Liver (tissue), 9 donors: Measurements from ENCODE around the gene GDF10. TPM values are rescaled to one million over a fixed set of nuclear protein-coding genes. Genes with fewer than 3 reads are reported as not detected.

Source experiments
- DNase-seq: peaks from one replicate; pipeline ENCODE4 v3.0.0-alpha.2; 2017; ENCODE audit warnings: low spot score
- H3K27ac ChIP-seq, 2 donors: one replicate each; pipeline ENCODE4 v1.7.0; 2013; ENCODE audit warnings: inconsistent platforms in 2 of 2, low read length in 2 of 2, control low read depth in 1 of 2, low read depth in 1 of 2, mild to moderate bottlenecking in 1 of 2
- H3K27me3 ChIP-seq, 4 donors: one replicate each; pipeline versions ENCODE4 v1.6.1 to v1.7.0; 2013; ENCODE audit warnings: low read length in 3 of 4, inconsistent platforms in 1 of 4, mild to moderate bottlenecking in 1 of 4, moderate library complexity in 1 of 4; ENCODE audit not compliant: control insufficient read depth in 4 of 4, insufficient read depth in 4 of 4
- H3K36me3 ChIP-seq, 4 donors: one replicate each; pipeline versions ENCODE4 v1.6.1 to v1.7.0; 2013; ENCODE audit warnings: low read length in 3 of 4, mild to moderate bottlenecking in 3 of 4, low read depth in 1 of 4, moderate library complexity in 1 of 4; ENCODE audit not compliant: control insufficient read depth in 4 of 4, insufficient read depth in 3 of 4
- H3K4me1 ChIP-seq, 4 donors: one replicate each; pipeline versions ENCODE4 v1.6.1 to v1.7.0; 2013; ENCODE audit warnings: low read length in 3 of 4, mild to moderate bottlenecking in 3 of 4, moderate library complexity in 1 of 4; ENCODE audit not compliant: control insufficient read depth in 4 of 4, insufficient read depth in 4 of 4
- H3K4me3 ChIP-seq, 3 donors: one replicate each; pipeline versions ENCODE4 v1.6.1 to v1.7.0; 2013; ENCODE audit warnings: low read length in 3 of 3, control low read depth in 1 of 3, low read depth in 1 of 3, mild to moderate bottlenecking in 1 of 3
- H3K9ac ChIP-seq, 2 donors: one replicate each; pipeline ENCODE4 v1.7.0; 2013; ENCODE audit warnings: low read length in 2 of 2, mild to moderate bottlenecking in 2 of 2, moderate library complexity in 2 of 2, control low read depth in 1 of 2, low read depth in 1 of 2
- H3K9me3 ChIP-seq, 4 donors: one replicate each; pipeline versions ENCODE4 v1.6.1 to v1.7.0; 2013; ENCODE audit warnings: low read length in 3 of 4; ENCODE audit not compliant: control insufficient read depth in 4 of 4
- EGR1 ChIP-seq, 2 donors: IDR thresholded peaks; 2 replicates each; pipeline ENCODE4 v1.6.1; 2016 to 2018; ENCODE audit warnings: antibody characterized with exemption in 2 of 2, low read depth in 2 of 2
- FOXA1 ChIP-seq: IDR thresholded peaks from 2 replicates; pipeline ENCODE4 v1.6.1; 2016; ENCODE audit warnings: antibody characterized with exemption
- FOXA2 ChIP-seq: IDR thresholded peaks from 2 replicates; pipeline ENCODE4 v1.6.1; 2016; ENCODE audit warnings: antibody characterized with exemption
- GABPA ChIP-seq, 2 donors: IDR thresholded peaks in 1 of 2; conservative IDR thresholded peaks in 1 of 2; 2 replicates each; pipeline ENCODE4 v1.6.1; 2016; ENCODE audit warnings: antibody characterized with exemption in 2 of 2, mild to moderate bottlenecking in 1 of 2, moderate library complexity in 1 of 2
- HNF4A ChIP-seq, 2 donors: conservative IDR thresholded peaks; 2 replicates each; pipeline ENCODE4 v1.6.1; 2016; ENCODE audit warnings: antibody characterized with exemption in 2 of 2, mild to moderate bottlenecking in 2 of 2
- HNF4G ChIP-seq: IDR thresholded peaks from 2 replicates; pipeline ENCODE4 v1.6.1; 2016; ENCODE audit warnings: antibody characterized with exemption
- NR2F2 ChIP-seq: IDR thresholded peaks from 2 replicates; pipeline ENCODE4 v1.6.1; 2016; ENCODE audit warnings: antibody characterized with exemption
- RAD21 ChIP-seq, 2 donors: IDR thresholded peaks; 2 replicates each; pipeline ENCODE4 v1.6.1; 2016; ENCODE audit warnings: antibody characterized with exemption in 2 of 2, mild to moderate bottlenecking in 2 of 2
- RXRA ChIP-seq, 2 donors: IDR thresholded peaks; 2 replicates each; pipeline ENCODE4 v1.6.1; 2017 to 2018; ENCODE audit warnings: antibody characterized with exemption in 2 of 2, mild to moderate bottlenecking in 1 of 2
- TAF1 ChIP-seq: conservative IDR thresholded peaks from 2 replicates; pipeline ENCODE4 v1.6.1; 2016; ENCODE audit warnings: antibody characterized with exemption, mild to moderate bottlenecking
- YY1 ChIP-seq: IDR thresholded peaks from 2 replicates; pipeline ENCODE4 v1.6.1; 2016; ENCODE audit warnings: antibody characterized with exemption, mild to moderate bottlenecking
- WGBS: extraction: QIAGEN DNeasy Blood & Tissue Kit; methylation state at CpG from one replicate; pipeline ENCODE4 v1.1.7; 2013; 5-methylcytosine and 5-hydroxymethylcytosine counted together
- polyA plus RNA-seq, 2 donors: library from polyadenylated mRNA; stranded (reverse) in 1 of 2; unstranded in 1 of 2; fragments of 200-250 nt in 1 of 2; fragments of >200 nt in 1 of 2; fragmentation: Nextera tagmentation in 1 of 2; extraction: Ambion mirVana in 1 of 2; gene quantifications; one replicate each; pipeline versions ENCODE4 v1.2.1 to v1.2.3, GENCODE V29; 2013 to 2015
- total RNA-seq, 2 donors: library from RNA; depleted of rRNA; stranded (reverse); fragments of >200 nt; gene quantifications; one replicate each; pipeline ENCODE4 v1.2.3, GENCODE V29; 2014
- TF ChIP-seq, protein P1 (sequence below): IDR thresholded peaks from 2 replicates; pipeline ENCODE4 v1.6.1; 2016; ENCODE audit warnings: antibody characterized with exemption
- TF ChIP-seq, protein P2 (sequence below): IDR thresholded peaks from 2 replicates; pipeline ENCODE4 v1.6.1; 2016; ENCODE audit warnings: antibody characterized with exemption
- TF ChIP-seq, protein P3 (sequence below): IDR thresholded peaks from 2 replicates; pipeline ENCODE4 v1.6.1; 2016; ENCODE audit warnings: antibody characterized with exemption, mild to moderate bottlenecking
- TF ChIP-seq, protein P4 (sequence below): IDR thresholded peaks from 2 replicates; pipeline ENCODE4 v1.6.1; 2016; ENCODE audit warnings: antibody characterized with exemption
- donor health status: healthy.
- donor health status: healthy.
- donor health status: healthy.
- donor health status: healthy.
- donor health status: healthy.

GDF10 gene
- total and polyA plus RNA-seq, 4 donors, result under 0.01 to 0.28 (median 0.11) TPM

DNA sequence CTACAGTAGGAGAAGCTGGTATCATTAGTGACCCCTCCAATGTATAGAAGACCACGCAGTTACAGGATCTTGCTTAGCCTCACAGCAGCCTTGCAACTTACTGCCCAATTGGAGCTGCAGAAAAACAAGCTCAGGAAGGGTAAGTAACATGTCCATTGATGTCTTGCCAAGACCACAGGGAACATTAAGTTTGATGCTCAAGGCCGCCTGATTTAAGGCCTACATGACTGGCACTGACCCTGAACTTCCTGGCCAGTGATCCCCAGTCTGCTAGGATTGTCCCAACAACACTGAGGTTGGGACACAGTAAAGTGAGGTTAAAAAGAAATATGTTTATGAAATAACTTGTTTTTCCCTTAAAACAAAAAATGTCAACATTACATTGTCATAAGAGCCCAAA, 15.4 kb downstream of the GDF10 start:
- no peak for DNase-seq
- TF ChIP-seq, protein P1, sequence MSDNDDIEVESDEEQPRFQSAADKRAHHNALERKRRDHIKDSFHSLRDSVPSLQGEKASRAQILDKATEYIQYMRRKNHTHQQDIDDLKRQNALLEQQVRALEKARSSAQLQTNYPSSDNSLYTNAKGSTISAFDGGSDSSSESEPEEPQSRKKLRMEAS, result no peak
- H3K9ac ChIP-seq, result no peak overlapping the region
- H3K27ac ChIP-seq, result no peak overlapping the region
- no peaks in the 10 kb centered on the region for H3K9me3 ChIP-seq
- WGBS, result 96% methylated on average over 2 of the region's 2 CpGs
- no peaks in the 10 kb centered on the region for H3K27me3 ChIP-seq
- no peak overlapping the region for H3K4me3 ChIP-seq
- H3K36me3 ChIP-seq, result no peaks in the 10 kb centered on the region
- H3K4me1 ChIP-seq, result no peaks in the 10 kb centered on the region

DNA sequence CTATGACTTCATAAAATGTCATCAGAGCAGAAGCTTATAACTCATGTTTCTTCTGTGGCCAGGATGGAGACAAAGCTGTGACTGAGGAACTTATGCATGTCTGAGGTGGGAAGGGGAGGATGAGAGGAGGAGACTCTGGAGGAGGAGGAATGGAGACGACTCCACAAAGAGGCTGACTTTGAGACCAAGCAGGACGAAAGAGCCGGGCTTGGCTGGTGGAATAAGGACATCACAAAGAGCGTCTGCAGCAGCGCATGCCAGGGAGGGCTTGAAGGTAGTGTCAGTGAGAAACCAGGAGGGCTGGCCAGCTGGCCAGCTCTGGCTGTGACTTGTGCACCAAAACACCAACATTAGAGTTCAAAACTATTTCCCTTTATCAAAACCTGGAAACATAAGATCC, 16.1 kb downstream of the GDF10 start:
- H3K9ac ChIP-seq, result no peak overlapping the region
- H3K4me3 ChIP-seq, result no peak overlapping the region
- H3K27ac ChIP-seq, result no peak overlapping the region
- no peak for DNase-seq
- WGBS, result 84% methylated on average over 5 of the region's 5 CpGs
- no peaks in the 10 kb centered on the region for H3K27me3 ChIP-seq
- TF ChIP-seq RXRA (IDR thresholded peaks at IDR 0.05) (no peak), NR2F2 (no peak), YY1 (no peak), GABPA (IDR thresholded peaks at IDR 0.05 in 1 of 2, conservative IDR thresholded peaks at IDR 0.05 in 1 of 2) (no peak), HNF4A (conservative IDR thresholded peaks at IDR 0.05) (no peak), EGR1 (IDR thresholded peaks at IDR 0.05; ENCODE audit: low read depth in 2 of 2) (no peak), HNF4G (no peak), RAD21 (IDR thresholded peaks at IDR 0.05) (no peak), TAF1 (no peak)
- TF ChIP-seq, protein P2, sequence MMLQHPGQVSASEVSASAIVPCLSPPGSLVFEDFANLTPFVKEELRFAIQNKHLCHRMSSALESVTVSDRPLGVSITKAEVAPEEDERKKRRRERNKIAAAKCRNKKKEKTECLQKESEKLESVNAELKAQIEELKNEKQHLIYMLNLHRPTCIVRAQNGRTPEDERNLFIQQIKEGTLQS, result no peak
- TF ChIP-seq, protein P3, sequence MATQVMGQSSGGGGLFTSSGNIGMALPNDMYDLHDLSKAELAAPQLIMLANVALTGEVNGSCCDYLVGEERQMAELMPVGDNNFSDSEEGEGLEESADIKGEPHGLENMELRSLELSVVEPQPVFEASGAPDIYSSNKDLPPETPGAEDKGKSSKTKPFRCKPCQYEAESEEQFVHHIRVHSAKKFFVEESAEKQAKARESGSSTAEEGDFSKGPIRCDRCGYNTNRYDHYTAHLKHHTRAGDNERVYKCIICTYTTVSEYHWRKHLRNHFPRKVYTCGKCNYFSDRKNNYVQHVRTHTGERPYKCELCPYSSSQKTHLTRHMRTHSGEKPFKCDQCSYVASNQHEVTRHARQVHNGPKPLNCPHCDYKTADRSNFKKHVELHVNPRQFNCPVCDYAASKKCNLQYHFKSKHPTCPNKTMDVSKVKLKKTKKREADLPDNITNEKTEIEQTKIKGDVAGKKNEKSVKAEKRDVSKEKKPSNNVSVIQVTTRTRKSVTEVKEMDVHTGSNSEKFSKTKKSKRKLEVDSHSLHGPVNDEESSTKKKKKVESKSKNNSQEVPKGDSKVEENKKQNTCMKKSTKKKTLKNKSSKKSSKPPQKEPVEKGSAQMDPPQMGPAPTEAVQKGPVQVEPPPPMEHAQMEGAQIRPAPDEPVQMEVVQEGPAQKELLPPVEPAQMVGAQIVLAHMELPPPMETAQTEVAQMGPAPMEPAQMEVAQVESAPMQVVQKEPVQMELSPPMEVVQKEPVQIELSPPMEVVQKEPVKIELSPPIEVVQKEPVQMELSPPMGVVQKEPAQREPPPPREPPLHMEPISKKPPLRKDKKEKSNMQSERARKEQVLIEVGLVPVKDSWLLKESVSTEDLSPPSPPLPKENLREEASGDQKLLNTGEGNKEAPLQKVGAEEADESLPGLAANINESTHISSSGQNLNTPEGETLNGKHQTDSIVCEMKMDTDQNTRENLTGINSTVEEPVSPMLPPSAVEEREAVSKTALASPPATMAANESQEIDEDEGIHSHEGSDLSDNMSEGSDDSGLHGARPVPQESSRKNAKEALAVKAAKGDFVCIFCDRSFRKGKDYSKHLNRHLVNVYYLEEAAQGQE, result no peak
- TF ChIP-seq, protein P4, sequence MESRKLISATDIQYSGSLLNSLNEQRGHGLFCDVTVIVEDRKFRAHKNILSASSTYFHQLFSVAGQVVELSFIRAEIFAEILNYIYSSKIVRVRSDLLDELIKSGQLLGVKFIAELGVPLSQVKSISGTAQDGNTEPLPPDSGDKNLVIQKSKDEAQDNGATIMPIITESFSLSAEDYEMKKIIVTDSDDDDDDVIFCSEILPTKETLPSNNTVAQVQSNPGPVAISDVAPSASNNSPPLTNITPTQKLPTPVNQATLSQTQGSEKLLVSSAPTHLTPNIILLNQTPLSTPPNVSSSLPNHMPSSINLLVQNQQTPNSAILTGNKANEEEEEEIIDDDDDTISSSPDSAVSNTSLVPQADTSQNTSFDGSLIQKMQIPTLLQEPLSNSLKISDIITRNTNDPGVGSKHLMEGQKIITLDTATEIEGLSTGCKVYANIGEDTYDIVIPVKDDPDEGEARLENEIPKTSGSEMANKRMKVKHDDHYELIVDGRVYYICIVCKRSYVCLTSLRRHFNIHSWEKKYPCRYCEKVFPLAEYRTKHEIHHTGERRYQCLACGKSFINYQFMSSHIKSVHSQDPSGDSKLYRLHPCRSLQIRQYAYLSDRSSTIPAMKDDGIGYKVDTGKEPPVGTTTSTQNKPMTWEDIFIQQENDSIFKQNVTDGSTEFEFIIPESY, result no peak
- no peaks in the 10 kb centered on the region for H3K36me3 ChIP-seq
- H3K4me1 ChIP-seq, result no peaks in the 10 kb centered on the region
- no peaks in the 10 kb centered on the region for H3K9me3 ChIP-seq

DNA sequence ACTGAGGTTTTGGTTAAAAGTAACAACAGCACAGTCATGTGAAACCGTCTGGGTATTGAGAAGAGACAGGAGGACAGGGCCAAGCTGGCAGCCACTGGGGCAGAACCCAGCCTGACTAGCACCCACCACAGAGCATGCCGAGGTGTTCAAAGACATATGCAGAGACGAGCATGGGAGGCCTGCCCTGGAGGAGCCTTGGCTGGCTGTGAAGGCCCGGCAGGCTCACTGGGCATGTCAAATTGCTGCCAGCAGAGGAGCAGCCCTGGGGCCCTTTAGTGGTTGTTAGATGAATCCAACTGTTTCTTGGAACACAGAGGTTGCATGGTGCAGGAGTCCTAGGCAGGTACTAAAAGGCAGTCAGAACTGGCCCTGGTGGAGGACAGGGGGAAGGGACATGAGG, 17.3 kb downstream of the GDF10 start:
- no peaks in the 10 kb centered on the region for H3K36me3 ChIP-seq
- H3K9me3 ChIP-seq, result no peaks in the 10 kb centered on the region
- WGBS, result 89% methylated on average over 4 of the region's 4 CpGs
- no peak overlapping the region for H3K4me3 ChIP-seq
- H3K4me1 ChIP-seq, result no peaks in the 10 kb centered on the region
- TF ChIP-seq RXRA (IDR thresholded peaks at IDR 0.05) (no peak), TAF1 (no peak), FOXA1 (no peak), EGR1 (IDR thresholded peaks at IDR 0.05; ENCODE audit: low read depth in 2 of 2) (no peak), FOXA2 (no peak), HNF4A (conservative IDR thresholded peaks at IDR 0.05) (no peak)
- TF ChIP-seq, protein P2, result no peak
- TF ChIP-seq, protein P4, result no peak
- no peak overlapping the region for H3K27ac ChIP-seq
- DNase-seq, result no peak
- H3K27me3 ChIP-seq, result no peaks in the 10 kb centered on the region
- no peak overlapping the region for H3K9ac ChIP-seq
